ENCODE measurements around the gene CA11.

Gene CA11

GRCh38 chr19:48668761-48669160, 22.8 kb upstream of the CA11 start:
- DNase-seq (ENCODE audit: low read depth): no peak
- no peak overlapping the region for H3K4me3 ChIP-seq (ENCODE audit: low read depth, low read length)
- no peak for TF ChIP-seq CTCF (conservative IDR thresholded peaks at IDR 0.05; ENCODE audit: low read depth, low read length)

- DNase-seq (ENCODE audit: low read depth): no peak
- no peak for TF ChIP-seq CTCF (conservative IDR thresholded peaks at IDR 0.05; ENCODE audit: low read depth, low read length)
- no peak overlapping the region for H3K4me3 ChIP-seq (ENCODE audit: low read depth, low read length)
Observed at GRCh38 chr19:48668332-48668731, 22.3 kb upstream of the CA11 start.

GRCh38 chr19:48665786-48666185, 19.8 kb upstream of the CA11 start:
- H3K4me3 ChIP-seq (ENCODE audit: low read depth, low read length): no peak overlapping the region
- DNase-seq (ENCODE audit: low read depth): no peak
- TF ChIP-seq CTCF (conservative IDR thresholded peaks at IDR 0.05; ENCODE audit: low read depth, low read length): no peak

- TF ChIP-seq CTCF (conservative IDR thresholded peaks at IDR 0.05; ENCODE audit: low read depth, low read length): no peak
- no peak overlapping the region for H3K4me3 ChIP-seq (ENCODE audit: low read depth, low read length)
- DNase-seq (ENCODE audit: low read depth): no peak
Observed at GRCh38 chr19:48664476-48664875, 18.5 kb upstream of the CA11 start.

GRCh38 chr19:48663667-48664066, 17.7 kb upstream of the CA11 start:
- no peak overlapping the region for H3K4me3 ChIP-seq (ENCODE audit: low read depth, low read length)
- no peak for DNase-seq (ENCODE audit: low read depth)
- TF ChIP-seq CTCF (conservative IDR thresholded peaks at IDR 0.05; ENCODE audit: low read depth, low read length): no peak

GRCh38 chr19:48661711-48662090, 15.7 kb upstream of the CA11 start:
- no peak overlapping the region for H3K4me3 ChIP-seq (ENCODE audit: low read depth, low read length)
- TF ChIP-seq CTCF (conservative IDR thresholded peaks at IDR 0.05; ENCODE audit: low read depth, low read length): no peak
- no peak for DNase-seq (ENCODE audit: low read depth)

- peak; percentile 90 for DNase-seq (ENCODE audit: low read depth)
- H3K4me3 ChIP-seq (ENCODE audit: low read depth, low read length): no peak overlapping the region
- no peak for TF ChIP-seq CTCF (conservative IDR thresholded peaks at IDR 0.05; ENCODE audit: low read depth, low read length)
Observed at GRCh38 chr19:48660852-48661710, 15.1 kb upstream of the CA11 start.

Measured in choroid plexus epithelial cell (primary cell).